A549 (cell line): ENCODE measurements around the gene ABHD17A. TPM values are rescaled to one million over a fixed set of nuclear protein-coding genes. Genes with fewer than 3 reads are reported as not detected.

Experiments
- ATAC-seq, 2 experiments: fragments of 200-7000 bp in 1 of 2; fragments of >200 bp in 1 of 2; cut with Nextera tagmentation in 1 of 2; cut with Tn5 transposase in 1 of 2; 3 replicates each; pipeline versions ENCODE4 v1.8.0 to v1.9.1; 2018 to 2020; ENCODE audit warnings: mild to moderate bottlenecking in 1 of 2, moderate library complexity in 1 of 2
- CTCF ChIA-PET: fragments of 300-600 bp; sonication (Branson Sonifier 250); formaldehyde crosslinking; extraction: SDS; loops from one replicate; lab custom pipeline; 2021; ENCODE audit warnings: antibody characterized with exemption, inconsistent platforms; lab: Yijun Ruan, JAX
- POLR2A ChIA-PET: fragments of 350-600 bp; formaldehyde crosslinking; extraction: SDS; loops from one replicate; lab custom pipeline; 2021; ENCODE audit warnings: antibody characterized with exemption, inconsistent platforms; lab: Yijun Ruan, JAX
- DNase-seq, 2 experiments: peaks; one replicate each; pipeline versions ENCODE4 v3.0.0 to v3.0.0-alpha.2; 2011 to 2016; ENCODE audit warnings: low read depth in 1 of 2, low spot score in 1 of 2
- FAIRE-seq: peaks from 2 replicates; lab custom pipeline; 2011; peaks lifted over from hg19 to GRCh38; lab: Jason Lieb, UNC
- H3K27ac ChIP-seq, 2 experiments: fragments of >200 bp; sonication (Bioruptor Twin); formaldehyde crosslinking; 3 replicates each; pipeline ENCODE4 v1.5.1; 2016 to 2017
- H3K4me1 ChIP-seq: fragments of >200 bp; sonication (Bioruptor Twin); formaldehyde crosslinking; 3 replicates; pipeline ENCODE4 v1.6.1; 2016
- H3K4me2 ChIP-seq: fragments of >200 bp; sonication (Bioruptor Twin); formaldehyde crosslinking; 3 replicates; pipeline ENCODE4 v1.6.1; 2016
- H3K4me3 ChIP-seq: fragments of >200 bp; sonication (Bioruptor Twin); formaldehyde crosslinking; 3 replicates; pipeline ENCODE4 v1.5.1; 2016
- H3K9me3 ChIP-seq: fragments of >200 bp; sonication (Bioruptor Twin); formaldehyde crosslinking; 3 replicates; pipeline ENCODE4 v1.6.1; 2016
- BHLHE40 ChIP-seq: IDR thresholded peaks from 2 replicates; pipeline ENCODE4 v1.6.1; 2012; ENCODE audit warnings: low read depth, low read length, inconsistent platforms
- CBX8 ChIP-seq: fragments of 200-600 bp; sonication (generic); IDR thresholded peaks from 2 replicates; pipeline ENCODE4 v1.6.1; 2016
- CTCF ChIP-seq: fragments of >200 bp; sonication (Bioruptor Twin); formaldehyde crosslinking; IDR thresholded peaks from 3 replicates; pipeline ENCODE4 v1.5.1; 2016
- EHF ChIP-seq: fragments of 250-450 bp; sonication (Bioruptor Pico); IDR thresholded peaks from 2 replicates; pipeline ENCODE4 v1.5.0; 2020; ENCODE audit warnings: mild to moderate bottlenecking
- EHMT2 ChIP-seq: fragments of 200-600 bp; sonication (generic); IDR thresholded peaks from 2 replicates; pipeline ENCODE4 v1.6.1; 2016; ENCODE audit warnings: antibody characterized with exemption, low read depth, mild to moderate bottlenecking, moderate library complexity
- ELK1 ChIP-seq: fragments of 150-350 bp; IDR thresholded peaks from 2 replicates; pipeline ENCODE4 v1.6.1; 2014; ENCODE audit warnings: low read depth, mild to moderate bottlenecking, low read length
- FOSL2 ChIP-seq, 2 experiments: fragments of 450-650 bp in 1 of 2; fragments of >200 bp in 1 of 2; sonication (Bioruptor Twin) in 1 of 2; formaldehyde crosslinking; IDR thresholded peaks; 2 replicates each; pipeline versions ENCODE4 v1.5.0 to v1.6.1; 2016 to 2020; ENCODE audit warnings: mild to moderate bottlenecking in 1 of 2, moderate library complexity in 1 of 2
- HDAC2 ChIP-seq: fragments of 200-600 bp; sonication (generic); IDR thresholded peaks from 2 replicates; pipeline ENCODE4 v1.6.1; 2016
- HOXB13 ChIP-seq: fragments of 250-450 bp; sonication (Bioruptor Pico); IDR thresholded peaks from 2 replicates; pipeline ENCODE4 v1.5.0; 2020; ENCODE audit warnings: low read depth, mild to moderate bottlenecking, moderate library complexity
- HOXB5 ChIP-seq: fragments of 250-450 bp; sonication (Bioruptor Pico); IDR thresholded peaks from 2 replicates; pipeline ENCODE4 v1.5.0; 2020; ENCODE audit warnings: mild to moderate bottlenecking, moderate library complexity
- KDM5A ChIP-seq: fragments of 200-600 bp; sonication (generic); IDR thresholded peaks from 2 replicates; pipeline ENCODE4 v1.6.1; 2016; ENCODE audit warnings: antibody characterized with exemption, mild to moderate bottlenecking
- MAZ ChIP-seq: fragments of 150-350 bp; IDR thresholded peaks from 2 replicates; pipeline ENCODE4 v1.6.1; 2014; ENCODE audit warnings: antibody characterized with exemption, low read depth, low read length, borderline replicate concordance
- RARB ChIP-seq: fragments of 250-450 bp; sonication (Bioruptor Pico); IDR thresholded peaks from 2 replicates; pipeline ENCODE4 v1.8.0; 2021; ENCODE audit warnings: mild to moderate bottlenecking, moderate library complexity
- RCOR1 ChIP-seq: fragments of 150-350 bp; IDR thresholded peaks from 2 replicates; pipeline ENCODE4 v1.6.1; 2014; ENCODE audit warnings: antibody characterized with exemption, low read length, low read depth
- REST ChIP-seq: fragments of 200-600 bp; sonication (generic); IDR thresholded peaks from 2 replicates; pipeline ENCODE4 v1.6.1; 2016; ENCODE audit warnings: antibody characterized with exemption, mild to moderate bottlenecking, moderate library complexity
- RFX5 ChIP-seq: fragments of 450-650 bp; IDR thresholded peaks from 2 replicates; pipeline ENCODE4 v1.7.1; 2014; ENCODE audit warnings: antibody characterized with exemption, mild to moderate bottlenecking, moderate library complexity
- TFCP2L1 ChIP-seq: fragments of 250-450 bp; sonication (Bioruptor Pico); IDR thresholded peaks from 2 replicates; pipeline ENCODE4 v1.5.0; 2021; ENCODE audit warnings: mild to moderate bottlenecking
- TP53 ChIP-seq: fragments of 250-450 bp; sonication (Bioruptor Pico); IDR thresholded peaks from 2 replicates; pipeline ENCODE4 v1.5.0; 2021; ENCODE audit warnings: mild to moderate bottlenecking, moderate library complexity
- ZC3H11A ChIP-seq: fragments of 450-650 bp; IDR thresholded peaks from 2 replicates; pipeline ENCODE4 v1.6.1; 2014; ENCODE audit warnings: antibody characterized with exemption, mild to moderate bottlenecking
- ZFP36 ChIP-seq: fragments of 450-650 bp; IDR thresholded peaks from 2 replicates; pipeline ENCODE4 v1.6.1; 2014; ENCODE audit warnings: borderline replicate concordance; ENCODE audit not compliant: partially characterized antibody
- ZNF302 ChIP-seq: fragments of 250-450 bp; sonication (Bioruptor Pico); IDR thresholded peaks from 2 replicates; pipeline ENCODE4 v1.9.0; 2021; ENCODE audit warnings: inconsistent platforms, mild to moderate bottlenecking, moderate library complexity
- ZSCAN20 ChIP-seq: fragments of 250-450 bp; sonication (Bioruptor Pico); IDR thresholded peaks from 2 replicates; pipeline ENCODE4 v1.8.0; 2022; ENCODE audit warnings: mild to moderate bottlenecking, moderate library complexity
- WGBS: methylation state at CpG from one replicate; pipeline ENCODE4 v1.1.6; 2017; ENCODE audit errors: missing lambda C conversion rate; 5-methylcytosine and 5-hydroxymethylcytosine counted together
- polyA plus RNA-seq, 4 experiments: library from polyadenylated mRNA; depleted of rRNA in 3 of 4; stranded (reverse); fragments of >200 nt; fragmentation: RNase III in 1 of 4; extraction: RNeasy Plus Mini Kit Qiagen cat#74134 plus additional on column Dnase treatment in 1 of 4; gene quantifications; 2 replicates in 3 of 4; 3 replicates in 1 of 4; pipeline ENCODE4 v1.2.3, GENCODE V29; 2011 to 2017
- TF ChIP-seq, protein P1 (sequence below): IDR thresholded peaks from 2 replicates; pipeline ENCODE4 v1.6.1; 2012

ABHD17A gene
- polyA plus RNA-seq, 2 of the 4 experiments (the other 2 are of a cell fraction), result 12.8 to 23.1 TPM

GRCh38 chr19:1851654-1852580, 33.4 kb downstream of the ABHD17A start:
- Histone ChIP-seq H3K9me3 (no peaks in the 10 kb centered on the region), H3K27ac (peak overlapping the region in 1 of 2 experiments; percentile 100; a peak in 2 of 6 replicates), H3K4me2 (no peak overlapping the region), H3K4me3 (no peak overlapping the region), H3K4me1 (peaks cover 47% of the 10 kb centered on the region)
- ChIA-PET POLR2A (no interaction called here), CTCF (interaction anchor here (7.4 kb wide), 1 partner anchor 13 kb away, joined by 60 read pairs; no protein-coding TSS in a partner anchor)
- TF ChIP-seq MAZ (no peak), ZFP36 (no peak), TFCP2L1 (CRISPR knock-in tag) (no peak), ELK1 (no peak), HDAC2 (no peak), ZSCAN20 (CRISPR knock-in tag) (no peak), EHF (no peak)
- 85% methylated on average over 30 of the region's 66 CpGs for WGBS
- FAIRE-seq (no peak), DNase-seq (no peak), ATAC-seq (no peak)

DNA sequence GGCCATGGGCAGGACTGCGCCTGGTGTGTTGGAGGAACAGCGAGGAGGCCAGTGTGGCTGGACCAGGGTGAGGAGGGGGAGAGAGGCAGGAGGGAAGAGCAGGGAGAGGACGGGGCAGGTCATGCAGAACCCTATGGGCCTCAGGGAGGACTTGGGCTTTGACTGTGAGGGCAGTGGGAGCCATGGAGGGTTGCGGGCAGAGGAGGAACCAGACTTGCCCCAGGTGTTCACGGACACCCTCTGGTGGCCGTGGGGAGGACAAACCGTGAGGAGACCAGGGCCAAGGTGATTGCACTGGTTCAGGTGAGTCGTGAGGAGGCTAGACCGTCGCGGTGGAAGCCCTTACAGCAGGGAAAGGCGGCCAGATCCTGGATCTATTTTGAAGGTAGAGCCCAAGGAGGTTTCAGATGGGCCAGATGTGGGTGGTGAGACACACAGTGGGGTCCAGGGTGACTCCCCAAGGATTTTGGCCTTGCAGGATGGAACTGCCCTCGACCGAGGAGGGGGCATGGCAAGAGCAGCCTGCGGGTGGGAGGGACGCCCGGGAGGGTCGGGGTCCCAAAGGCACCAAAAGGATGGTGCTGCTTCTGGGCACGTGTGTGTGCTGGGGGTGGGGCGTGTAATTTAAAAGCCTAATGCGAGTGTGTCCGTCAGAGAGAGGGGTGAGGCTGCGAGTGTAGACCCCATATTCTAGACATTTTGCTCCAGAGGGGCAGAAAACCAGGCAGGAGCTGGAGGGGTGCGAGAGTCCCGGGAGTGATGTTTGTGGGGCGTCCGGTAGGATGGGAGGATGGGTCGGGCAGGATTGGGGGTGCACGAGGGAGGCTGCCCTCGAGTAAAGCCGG, 34.3 kb downstream of the ABHD17A start:
- no peak for ATAC-seq
- CTCF ChIA-PET, result interaction anchor here (7.4 kb wide), 1 partner anchor 12 kb away, joined by 60 read pairs; no protein-coding TSS in a partner anchor

GRCh38 chr19:1849886-1850398, 35.4 kb downstream of the ABHD17A start:
- ATAC-seq (no peak), DNase-seq (no peak), FAIRE-seq (no peak)
- CTCF ChIA-PET, result interaction anchor here (1.2 to 7.4 kb wide), 4 partner anchors 8 to 47 kb away, joined by 3 to 60 read pairs (median 8); no protein-coding TSS in a partner anchor
- H3K4me2 ChIP-seq, result no peak overlapping the region
- POLR2A ChIA-PET, result no interaction called here
- no peak overlapping the region for H3K4me3 ChIP-seq
- peaks cover 40% of the 10 kb centered on the region for H3K4me1 ChIP-seq
- H3K9me3 ChIP-seq, result no peaks in the 10 kb centered on the region
- WGBS, result 83% methylated on average over 10 of the region's 10 CpGs
- no peak overlapping the region for H3K27ac ChIP-seq
- no peak for TF ChIP-seq TFCP2L1 (CRISPR knock-in tag)
- no peak for TF ChIP-seq ZNF302 (CRISPR knock-in tag)
- TF ChIP-seq ZSCAN20 (CRISPR knock-in tag), result no peak
- no peak for TF ChIP-seq REST
- TF ChIP-seq, protein P1, sequence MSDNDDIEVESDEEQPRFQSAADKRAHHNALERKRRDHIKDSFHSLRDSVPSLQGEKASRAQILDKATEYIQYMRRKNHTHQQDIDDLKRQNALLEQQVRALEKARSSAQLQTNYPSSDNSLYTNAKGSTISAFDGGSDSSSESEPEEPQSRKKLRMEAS, result no peak
- no peak for TF ChIP-seq KDM5A
- no peak for TF ChIP-seq RARB (CRISPR knock-in tag)
- no peak for TF ChIP-seq RFX5
- TF ChIP-seq ZC3H11A, result no peak
- TF ChIP-seq ZFP36, result no peak
- no peak for TF ChIP-seq HOXB13 (CRISPR knock-in tag)
- TF ChIP-seq BHLHE40, result no peak
- no peak for TF ChIP-seq CTCF
- TF ChIP-seq FOSL2 (IDR thresholded peaks at IDR 0.05), result no peak
- no peak for TF ChIP-seq FOSL2 (CRISPR knock-in tag; IDR thresholded peaks at IDR 0.05)
- no peak for TF ChIP-seq HOXB5 (CRISPR knock-in tag)
- no peak for TF ChIP-seq EHMT2
- TF ChIP-seq TP53 (CRISPR knock-in tag), result no peak
- TF ChIP-seq RCOR1, result no peak

More for the DNA sequence above, 34.3 kb downstream of the ABHD17A start:
- POLR2A ChIA-PET, result no interaction called here
- peaks cover 47% of the 10 kb centered on the region for H3K4me1 ChIP-seq
- 88% methylated on average over 29 of the region's 31 CpGs for WGBS
- H3K9me3 ChIP-seq, result no peaks in the 10 kb centered on the region
- DNase-seq (no peak), FAIRE-seq (no peak)
- H3K4me2 ChIP-seq, result no peak overlapping the region
- TF ChIP-seq ZFP36 (peak; percentile 73), CBX8 (no peak)
- no peak overlapping the region for H3K4me3 ChIP-seq
- no peak overlapping the region for H3K27ac ChIP-seq
